Measurements from ENCODE around the gene CDKL1.

DNA sequence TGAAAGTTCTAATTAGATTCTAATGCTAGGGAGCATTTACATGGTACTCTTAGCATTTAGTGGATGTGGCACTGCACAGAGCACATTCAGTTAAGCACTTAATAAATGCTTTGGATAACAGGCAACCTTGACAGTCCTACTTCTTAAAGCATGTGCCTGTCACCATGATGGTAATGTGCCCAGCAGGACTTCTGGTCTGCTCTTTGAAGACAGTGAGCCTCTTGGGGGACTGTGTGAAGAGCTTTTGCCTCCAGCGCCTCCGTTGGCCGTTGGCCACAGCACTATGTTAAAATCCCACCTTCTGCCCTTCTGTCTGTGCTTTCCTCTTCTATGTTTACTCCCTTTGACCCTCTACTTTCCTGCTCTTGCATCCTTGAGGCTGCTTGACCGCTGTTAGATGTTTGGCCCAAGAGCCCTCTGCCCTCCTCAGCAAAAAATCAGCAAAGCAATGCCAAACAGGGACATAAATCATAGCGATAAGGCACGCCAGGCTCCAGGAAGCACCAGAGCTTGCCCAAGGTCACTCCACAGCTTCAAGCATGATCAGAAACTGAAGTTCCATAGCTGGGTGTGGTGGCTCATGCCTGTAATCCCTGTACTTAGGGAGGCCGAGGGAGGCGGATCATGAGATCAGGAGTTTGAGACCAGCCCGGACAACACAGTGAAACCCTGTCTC lies 8.3 kb downstream of the CDKL1 start:
- TF ChIP-seq, protein P1, sequence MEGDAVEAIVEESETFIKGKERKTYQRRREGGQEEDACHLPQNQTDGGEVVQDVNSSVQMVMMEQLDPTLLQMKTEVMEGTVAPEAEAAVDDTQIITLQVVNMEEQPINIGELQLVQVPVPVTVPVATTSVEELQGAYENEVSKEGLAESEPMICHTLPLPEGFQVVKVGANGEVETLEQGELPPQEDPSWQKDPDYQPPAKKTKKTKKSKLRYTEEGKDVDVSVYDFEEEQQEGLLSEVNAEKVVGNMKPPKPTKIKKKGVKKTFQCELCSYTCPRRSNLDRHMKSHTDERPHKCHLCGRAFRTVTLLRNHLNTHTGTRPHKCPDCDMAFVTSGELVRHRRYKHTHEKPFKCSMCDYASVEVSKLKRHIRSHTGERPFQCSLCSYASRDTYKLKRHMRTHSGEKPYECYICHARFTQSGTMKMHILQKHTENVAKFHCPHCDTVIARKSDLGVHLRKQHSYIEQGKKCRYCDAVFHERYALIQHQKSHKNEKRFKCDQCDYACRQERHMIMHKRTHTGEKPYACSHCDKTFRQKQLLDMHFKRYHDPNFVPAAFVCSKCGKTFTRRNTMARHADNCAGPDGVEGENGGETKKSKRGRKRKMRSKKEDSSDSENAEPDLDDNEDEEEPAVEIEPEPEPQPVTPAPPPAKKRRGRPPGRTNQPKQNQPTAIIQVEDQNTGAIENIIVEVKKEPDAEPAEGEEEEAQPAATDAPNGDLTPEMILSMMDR (conservative IDR thresholded peaks at IDR 0.05 in 1 of 2, IDR thresholded peaks at IDR 0.05 in 1 of 2; ENCODE audit: low read depth in 1 of 2, low read length in 2 of 2), result no peak
- no peak for TF ChIP-seq EZH2 (IDR thresholded peaks at IDR 0.05; ENCODE audit: low read length, missing control alignments)
